CD4-positive, CD25-positive, alpha-beta regulatory T cell (primary cell): ENCODE results near the gene KCNN3. TPM values are rescaled to one million over a fixed set of nuclear protein-coding genes. Genes with fewer than 3 reads are reported as not detected.
A peak's percentile ranks its signal among the peaks of the same experiment; 100 is the strongest.

Source experiments
- ATAC-seq, 2 donors: fragments of 150-1000 bp; cut with Tn5 transposase; one replicate each; pipeline ENCODE4 v1.10.0; 2021; ENCODE audit warnings: low read depth in 2 of 2, moderate number of reproducible peaks in 2 of 2, moderate library complexity in 1 of 2
- DNase-seq, 3 donors: peaks; one replicate each; pipeline versions ENCODE4 v3.0.0 to v3.0.0-alpha.2; 2012 to 2022; ENCODE audit warnings: mixed read lengths in 1 of 3
- H3K27ac ChIP-seq: one replicate; pipeline ENCODE4 v1.7.0; 2013; ENCODE audit warnings: mild to moderate bottlenecking, low read length; ENCODE audit not compliant: insufficient read depth, poor library complexity, severe bottlenecking
- H3K27me3 ChIP-seq: one replicate; pipeline ENCODE4 v1.7.0; 2013; ENCODE audit warnings: low read length; ENCODE audit not compliant: control insufficient read depth, insufficient read depth
- H3K36me3 ChIP-seq: one replicate; pipeline ENCODE4 v1.7.0; 2013; ENCODE audit warnings: mild to moderate bottlenecking, low read length, moderate library complexity; ENCODE audit not compliant: control insufficient read depth, insufficient read depth
- H3K4me1 ChIP-seq: 2 replicates; pipeline ENCODE4 v1.7.0; 2013; ENCODE audit warnings: mild to moderate bottlenecking, low read length; ENCODE audit not compliant: insufficient read depth, control insufficient read depth, poor library complexity, severe bottlenecking
- H3K4me3 ChIP-seq: one replicate; pipeline ENCODE4 v1.7.0; 2013; ENCODE audit warnings: low read depth, mild to moderate bottlenecking, low read length, moderate library complexity
- H3K9me3 ChIP-seq, 2 experiments: 1 replicate in 1 of 2; 2 replicates in 1 of 2; pipeline ENCODE4 v1.7.0; 2013; ENCODE audit warnings: low read length in 2 of 2, mild to moderate bottlenecking in 1 of 2, moderate library complexity in 1 of 2; ENCODE audit not compliant: control insufficient read depth in 2 of 2
- H3K27ac Mint-ChIP-seq, 3 donors: one replicate each; pipeline ENCODE4 v1.8.0; 2020 to 2022; ENCODE audit warnings: mild to moderate bottlenecking in 3 of 3, mixed read lengths in 3 of 3, moderate library complexity in 2 of 3
- H3K27me3 Mint-ChIP-seq: one replicate; pipeline ENCODE4 v1.8.0; 2022; ENCODE audit warnings: mild to moderate bottlenecking, mixed read lengths
- H3K36me3 Mint-ChIP-seq: one replicate; pipeline ENCODE4 v1.8.0; 2020; ENCODE audit warnings: mixed read lengths
- H3K4me1 Mint-ChIP-seq, 4 donors: one replicate each; pipeline ENCODE4 v1.8.0; 2020 to 2022; ENCODE audit warnings: mixed read lengths in 4 of 4, mild to moderate bottlenecking in 1 of 4
- H3K4me3 Mint-ChIP-seq, 4 donors: one replicate each; pipeline ENCODE4 v1.8.0; 2020 to 2022; ENCODE audit warnings: mild to moderate bottlenecking in 4 of 4, mixed read lengths in 4 of 4, moderate library complexity in 3 of 4
- H3K9me3 Mint-ChIP-seq, 7 donors: one replicate each; pipeline ENCODE4 v1.8.0; 2020 to 2022; ENCODE audit warnings: mixed read lengths in 7 of 7, mild to moderate bottlenecking in 3 of 7, moderate library complexity in 2 of 7
- polyA plus RNA-seq, 4 donors: library from polyadenylated mRNA; unstranded; fragments of 300-500 nt; fragmentation: Illumina TruSeq; gene quantifications; one replicate each; pipeline ENCODE4 v1.2.3, GENCODE V29; 2021
- total RNA-seq: library from RNA; stranded (reverse); gene quantifications from one replicate; pipeline ENCODE4 v1.2.3, GENCODE V29; 2022

Gene KCNN3
- total and polyA plus RNA-seq, 5 donors from 2014 or later = 0.30 TPM; not detected in 4

- H3K36me3 ChIP-seq = no peaks in the 10 kb centered on the region
- Mint-ChIP-seq H3K4me3 (no peak overlapping the region), H3K4me1 (peaks cover 0 to 5% (median under 1%) of the 10 kb centered on the region in 4 donors), H3K9me3 (no peaks in the 10 kb centered on the region), H3K27ac (no peak overlapping the region), H3K27me3 (peaks cover 13% of the 10 kb centered on the region), H3K36me3 (no peaks in the 10 kb centered on the region)
- no peaks in the 10 kb centered on the region for H3K4me1 ChIP-seq
- H3K27ac ChIP-seq = no peak overlapping the region
- DNase-seq (no peak), ATAC-seq (no peak)
- H3K4me3 ChIP-seq = no peak overlapping the region
- H3K27me3 ChIP-seq = peaks cover 8% of the 10 kb centered on the region
- no peaks in the 10 kb centered on the region for H3K9me3 ChIP-seq
Observed at GRCh38 chr1:154808909-154809262, 61.2 kb downstream of the KCNN3 start.

GRCh38 chr1:154808261-154808908, 61.7 kb downstream of the KCNN3 start:
- H3K36me3 ChIP-seq = no peaks in the 10 kb centered on the region
- Mint-ChIP-seq H3K4me3 (no peak overlapping the region), H3K9me3 (no peaks in the 10 kb centered on the region), H3K4me1 (peaks cover 0 to 5% (median under 1%) of the 10 kb centered on the region in 4 donors), H3K27ac (peak overlapping the region in 1 of 3 donors; percentile 42), H3K36me3 (no peaks in the 10 kb centered on the region), H3K27me3 (peaks cover 13% of the 10 kb centered on the region)
- no peaks in the 10 kb centered on the region for H3K4me1 ChIP-seq
- H3K27ac ChIP-seq = no peak overlapping the region
- H3K9me3 ChIP-seq = no peaks in the 10 kb centered on the region
- no peak overlapping the region for H3K4me3 ChIP-seq
- ATAC-seq = no peak
- no peak for DNase-seq
- H3K27me3 ChIP-seq = peaks cover 8% of the 10 kb centered on the region

GRCh38 chr1:154807048-154807591, 63.0 kb downstream of the KCNN3 start:
- Histone ChIP-seq H3K27me3 (peaks cover 8% of the 10 kb centered on the region), H3K9me3 (no peaks in the 10 kb centered on the region), H3K4me1 (no peaks in the 10 kb centered on the region), H3K36me3 (no peaks in the 10 kb centered on the region), H3K27ac (no peak overlapping the region), H3K4me3 (no peak overlapping the region)
- H3K9me3 Mint-ChIP-seq = no peaks in the 10 kb centered on the region
- DNase-seq = no peak
- H3K36me3 Mint-ChIP-seq = no peaks in the 10 kb centered on the region
- ATAC-seq = no peak
- H3K4me1 Mint-ChIP-seq = peaks cover 0 to 5% (median under 1%) of the 10 kb centered on the region in 4 donors
- H3K27ac Mint-ChIP-seq = no peak overlapping the region
- peaks cover 13% of the 10 kb centered on the region for H3K27me3 Mint-ChIP-seq
- no peak overlapping the region for H3K4me3 Mint-ChIP-seq

- ATAC-seq (no peak), DNase-seq (no peak)
- Histone ChIP-seq H3K27ac (no peak overlapping the region), H3K36me3 (no peaks in the 10 kb centered on the region), H3K4me1 (no peaks in the 10 kb centered on the region), H3K9me3 (no peaks in the 10 kb centered on the region), H3K27me3 (peaks cover 8% of the 10 kb centered on the region), H3K4me3 (no peak overlapping the region)
- H3K27me3 Mint-ChIP-seq = peaks cover 20% of the 10 kb centered on the region
- H3K4me1 Mint-ChIP-seq = peaks cover 0 to 5% (median under 1%) of the 10 kb centered on the region in 4 donors
- no peaks in the 10 kb centered on the region for H3K9me3 Mint-ChIP-seq
- H3K36me3 Mint-ChIP-seq = no peaks in the 10 kb centered on the region
- no peak overlapping the region for H3K4me3 Mint-ChIP-seq
- no peak overlapping the region for H3K27ac Mint-ChIP-seq
Observed at GRCh38 chr1:154806333-154806732, 63.7 kb downstream of the KCNN3 start.

- ATAC-seq = no peak
- H3K27ac Mint-ChIP-seq = no peak overlapping the region
Observed at GRCh38 chr1:154802982-154803920, 66.8 kb downstream of the KCNN3 start.

GRCh38 chr1:154802336-154802969, 67.6 kb downstream of the KCNN3 start:
- Mint-ChIP-seq H3K4me1 (peaks cover 0 to 2% (median 0%) of the 10 kb centered on the region in 4 donors), H3K36me3 (no peaks in the 10 kb centered on the region), H3K27me3 (peaks cover 27% of the 10 kb centered on the region), H3K27ac (no peak overlapping the region), H3K9me3 (no peaks in the 10 kb centered on the region), H3K4me3 (no peak overlapping the region)
- ATAC-seq (no peak), DNase-seq (no peak)
- H3K4me3 ChIP-seq = no peak overlapping the region
- H3K27ac ChIP-seq = no peak overlapping the region
- H3K36me3 ChIP-seq = no peaks in the 10 kb centered on the region
- H3K9me3 ChIP-seq = no peaks in the 10 kb centered on the region
- peaks cover 8% of the 10 kb centered on the region for H3K27me3 ChIP-seq
- H3K4me1 ChIP-seq = no peaks in the 10 kb centered on the region

More at GRCh38 chr1:154802982-154803920, 66.8 kb downstream of the KCNN3 start:
- Histone ChIP-seq H3K36me3 (no peaks in the 10 kb centered on the region), H3K27ac (no peak overlapping the region), H3K4me3 (no peak overlapping the region), H3K27me3 (peaks cover 8% of the 10 kb centered on the region), H3K9me3 (no peaks in the 10 kb centered on the region), H3K4me1 (no peaks in the 10 kb centered on the region)
- Mint-ChIP-seq H3K27me3 (peaks cover 26% of the 10 kb centered on the region), H3K4me1 (peaks cover 0 to 2% (median 0%) of the 10 kb centered on the region in 4 donors), H3K36me3 (no peaks in the 10 kb centered on the region), H3K9me3 (no peaks in the 10 kb centered on the region), H3K4me3 (no peak overlapping the region)
- no peak for DNase-seq

GRCh38 chr1:154801234-154802011, 68.7 kb downstream of the KCNN3 start:
- Mint-ChIP-seq H3K27ac (no peak overlapping the region), H3K9me3 (no peaks in the 10 kb centered on the region)

More at GRCh38 chr1:154801234-154802011, 68.7 kb downstream of the KCNN3 start:
- H3K27me3 ChIP-seq = peaks cover 5% of the 10 kb centered on the region
- no peak overlapping the region for H3K4me3 ChIP-seq
- no peaks in the 10 kb centered on the region for H3K4me1 ChIP-seq
- DNase-seq (no peak), ATAC-seq (no peak)
- peaks cover 21% of the 10 kb centered on the region for H3K27me3 Mint-ChIP-seq
- H3K9me3 ChIP-seq = no peaks in the 10 kb centered on the region
- H3K36me3 ChIP-seq = no peaks in the 10 kb centered on the region
- no peak overlapping the region for H3K4me3 Mint-ChIP-seq
- no peaks in the 10 kb centered on the region for H3K4me1 Mint-ChIP-seq
- no peaks in the 10 kb centered on the region for H3K36me3 Mint-ChIP-seq
- H3K27ac ChIP-seq = no peak overlapping the region
